HG02678 (cell line): Measurements from ENCODE around the gene LSS.
A peak's percentile ranks its signal among the peaks of the same experiment; 100 is the strongest.

Experiments
- ATAC-seq: cut with Tn5 transposase; IDR thresholded peaks from one replicate; pipeline ENCODE4 v1.9.1; 2021; ENCODE audit warnings: mild to moderate bottlenecking, moderate library complexity; ENCODE audit not compliant: unreplicated experiment

The LSS gene

GRCh38 chr21:46228345-46229051, at the start of gene LSS:
Gene LSS, minus strand, starts transcription at chr21:46228774. Its CDS starts 29 bp downstream, at chr21:46228745.
- ATAC-seq = peak; percentile 86

GRCh38 chr21:46274797-46275390, 46.3 kb upstream of the LSS start:
- no peak for ATAC-seq

DNA sequence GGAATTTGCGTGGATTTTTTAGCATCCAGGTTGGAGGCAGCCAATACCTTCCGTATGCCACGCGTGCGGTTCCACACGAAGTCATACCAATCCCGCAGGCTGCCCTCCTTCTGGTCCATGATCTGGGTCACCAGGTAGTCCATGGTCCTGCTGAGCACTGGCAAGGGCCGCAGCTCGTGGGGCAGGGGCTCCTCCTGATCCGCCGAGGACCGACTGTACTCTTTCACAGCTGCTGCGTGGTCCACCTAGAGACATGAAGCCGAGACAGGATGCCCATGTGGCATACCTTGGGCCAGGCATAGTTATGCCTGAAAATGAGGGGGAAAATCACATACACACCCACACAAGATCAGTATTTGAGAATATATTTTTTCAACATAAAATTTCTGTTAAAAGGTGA, 44.8 kb upstream of the LSS start:
- no peak for ATAC-seq

GRCh38 chr21:46269466-46269865, 40.9 kb upstream of the LSS start:
- ATAC-seq = no peak

- ATAC-seq = no peak
Measured at GRCh38 chr21:46268371-46268770, 39.8 kb upstream of the LSS start.

GRCh38 chr21:46266946-46267345, 38.4 kb upstream of the LSS start:
- ATAC-seq = no peak

- ATAC-seq = no peak
Measured at GRCh38 chr21:46265736-46266525, 37.4 kb upstream of the LSS start.

DNA sequence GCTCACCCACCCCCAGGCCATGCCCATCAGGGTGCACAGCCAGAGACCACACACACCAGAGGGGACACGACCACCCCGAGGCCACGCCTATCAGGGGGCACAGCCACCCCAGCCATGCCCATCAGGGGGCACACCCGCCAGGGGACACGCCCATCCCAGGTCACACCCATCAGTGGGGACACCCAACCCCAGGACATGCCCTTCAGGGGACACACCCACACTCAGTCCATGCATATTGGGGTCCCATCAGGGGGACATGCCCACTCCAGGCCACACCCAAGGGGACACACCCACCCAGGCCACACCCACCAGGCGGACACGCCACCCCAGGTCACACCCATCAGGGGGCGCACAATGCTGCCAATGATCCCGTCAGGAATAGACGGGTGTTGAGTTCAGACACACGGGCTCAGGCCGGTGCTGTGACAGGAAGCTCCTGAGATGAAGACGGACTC, 36.1 kb upstream of the LSS start:
- ATAC-seq = no peak

- no peak for ATAC-seq
Measured at GRCh38 chr21:46264046-46264689, 35.6 kb upstream of the LSS start.

DNA sequence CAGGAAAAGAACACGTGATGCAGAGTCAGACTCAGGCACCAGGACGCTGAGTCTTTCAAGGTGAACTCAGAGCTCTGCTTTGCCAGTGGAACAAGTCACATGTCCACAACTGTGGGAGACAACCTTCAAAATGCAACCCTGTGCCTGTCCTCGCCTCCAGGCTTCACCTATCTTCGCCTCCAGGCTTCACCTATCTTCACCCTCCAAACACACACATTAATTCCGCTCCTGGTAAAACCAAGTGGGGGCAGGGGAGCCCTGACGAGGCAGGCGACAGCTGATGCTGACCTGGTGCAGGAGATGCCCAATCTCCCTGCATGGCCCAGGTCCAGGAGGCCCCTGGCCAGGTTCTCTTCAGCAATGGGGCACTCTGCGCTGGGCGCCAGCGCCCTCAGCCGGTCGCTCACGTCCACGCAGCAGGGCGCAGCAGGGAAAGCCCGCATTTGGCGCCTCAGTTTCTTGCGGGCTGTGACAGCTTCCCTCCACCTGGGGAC, 28.0 kb upstream of the LSS start:
- no peak for ATAC-seq

DNA sequence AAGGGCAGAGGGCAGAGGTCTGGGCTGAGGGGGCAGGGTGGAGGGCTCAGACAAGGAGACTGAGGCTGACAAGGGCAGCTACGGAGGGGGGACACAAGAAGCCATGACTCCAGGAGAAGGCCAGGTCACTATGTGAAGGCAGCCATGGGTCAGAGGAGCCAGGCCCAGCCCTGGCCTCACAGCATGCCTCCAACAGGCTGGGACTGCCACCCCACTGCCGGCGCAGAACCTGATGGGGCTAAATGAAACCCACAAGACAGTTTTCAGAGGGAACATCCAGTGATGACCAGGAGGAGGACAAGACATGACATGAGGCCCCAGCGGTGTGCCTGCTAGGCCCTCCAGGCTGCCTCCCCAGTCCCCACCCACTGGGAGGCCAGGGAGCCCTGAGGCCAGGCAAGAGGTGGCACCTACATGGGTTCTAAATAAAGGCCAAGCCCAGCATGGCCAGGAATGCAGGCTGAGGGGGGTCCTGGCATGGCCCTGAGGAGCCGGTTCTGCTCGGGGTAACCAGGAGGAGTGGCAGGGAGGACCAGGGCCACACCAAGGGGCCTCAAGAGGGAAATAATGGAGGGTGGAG, 27.3 kb upstream of the LSS start:
- ATAC-seq = no peak

GRCh38 chr21:46255166-46255565, 26.6 kb upstream of the LSS start:
- ATAC-seq = no peak

DNA sequence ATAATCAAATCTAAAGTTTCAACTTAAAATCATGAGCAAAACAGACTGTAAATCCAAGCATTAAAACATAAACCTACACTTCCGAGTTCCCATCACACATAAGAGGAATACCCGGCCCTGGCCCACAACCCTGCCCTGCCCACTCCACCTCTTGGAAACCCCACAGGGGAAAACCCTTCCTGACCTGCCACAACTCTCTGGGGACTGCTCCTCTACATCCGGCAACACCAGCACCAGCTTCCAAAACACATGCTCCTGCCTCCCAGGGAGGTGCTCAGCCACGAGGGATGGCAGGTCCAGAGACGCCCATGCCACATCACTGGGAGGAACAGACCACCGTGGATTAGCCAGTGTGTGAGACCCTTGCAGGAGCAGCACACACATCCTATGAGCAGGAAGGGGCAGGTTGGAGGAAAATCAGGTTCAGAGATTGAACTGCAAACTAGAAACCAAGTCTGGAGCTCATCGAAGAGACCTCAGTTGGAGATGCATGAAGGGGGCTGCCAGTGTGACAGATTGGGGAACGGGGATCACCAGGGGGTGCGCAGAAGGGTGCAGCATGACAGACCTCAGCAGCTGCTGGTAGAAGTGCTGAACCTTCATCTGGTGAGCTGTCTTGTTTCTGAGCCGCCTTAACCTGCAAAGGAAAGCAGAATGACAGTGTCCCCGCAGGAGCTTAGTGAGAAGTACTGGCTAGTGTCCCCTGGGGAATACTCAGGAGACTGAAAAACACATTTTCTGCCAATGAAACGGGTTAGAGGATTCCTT, 25.8 kb upstream of the LSS start:
- ATAC-seq = peak; percentile 49

DNA sequence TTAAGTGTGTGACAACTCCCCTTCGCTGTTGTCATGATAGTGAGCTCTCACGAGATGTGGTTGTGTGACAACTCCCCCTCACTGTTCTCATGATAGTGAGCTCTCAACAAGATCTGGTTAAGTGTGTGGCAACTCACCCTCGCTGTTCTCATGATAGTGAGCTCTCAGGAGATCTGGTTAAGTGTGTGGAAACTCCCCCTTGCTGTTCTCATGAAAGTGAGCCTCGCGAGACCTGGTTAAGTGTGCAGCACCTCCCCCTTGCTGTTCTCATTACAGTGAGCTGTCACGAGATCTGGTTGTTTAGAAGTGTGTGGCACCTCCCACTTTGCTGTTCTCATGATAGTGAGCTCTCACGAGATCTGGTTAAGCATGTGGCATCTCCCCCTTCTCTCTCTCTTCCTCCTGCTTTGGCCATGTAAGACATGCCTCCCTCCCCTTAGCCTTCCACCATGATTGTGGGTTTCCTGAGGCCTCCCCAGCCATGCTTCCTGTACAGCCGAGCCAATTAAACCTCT, 25.1 kb upstream of the LSS start:
- ATAC-seq = peak; percentile 64

- ATAC-seq = no peak
Measured at GRCh38 chr21:46252840-46253239, 24.3 kb upstream of the LSS start.

- ATAC-seq = no peak
Measured at GRCh38 chr21:46250146-46250725, 21.7 kb upstream of the LSS start.

DNA sequence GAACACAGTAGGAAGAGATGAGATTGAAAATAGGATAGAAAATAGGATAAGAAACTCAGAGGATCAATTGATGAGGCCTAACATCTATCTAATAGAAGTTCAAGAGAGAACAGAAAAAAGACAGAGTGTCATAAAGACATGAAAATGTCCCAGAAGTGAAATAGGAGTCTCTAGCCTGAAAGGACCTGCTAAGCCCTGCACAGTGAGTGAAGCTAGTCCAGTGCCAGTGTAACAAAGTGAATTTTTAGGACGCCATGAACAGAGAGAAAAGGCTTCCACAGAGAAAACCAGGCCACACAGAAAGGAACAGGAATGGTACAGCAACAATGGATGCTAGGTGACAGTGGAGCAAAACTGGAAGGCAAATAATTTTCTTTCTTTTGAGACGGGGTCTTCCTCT, 20.3 kb upstream of the LSS start:
- no peak for ATAC-seq

DNA sequence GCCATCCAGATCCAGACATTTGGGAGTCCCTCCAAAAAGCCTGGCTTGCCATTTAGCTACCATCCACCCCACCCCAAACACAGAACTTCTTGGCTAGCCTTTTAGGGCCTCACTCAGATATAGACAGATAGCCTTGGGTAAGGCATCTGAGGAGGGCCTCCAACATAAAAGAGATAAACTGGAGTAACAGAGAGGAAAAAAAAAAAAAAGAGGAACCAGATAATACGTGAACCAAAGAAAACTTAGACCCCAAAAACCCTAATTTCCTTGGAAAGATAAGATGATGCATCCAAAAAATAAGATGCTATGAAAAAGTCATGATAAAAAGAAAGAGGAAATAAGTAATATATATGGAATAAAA, 19.8 kb upstream of the LSS start:
- ATAC-seq = no peak

GRCh38 chr21:46247699-46248421, 19.3 kb upstream of the LSS start:
- no peak for ATAC-seq
